Neural progenitor cell (in vitro differentiated cells): ENCODE measurements around the gene PLPPR2. TPM values are rescaled to one million over a fixed set of nuclear protein-coding genes. Genes with fewer than 3 reads are reported as not detected.
A peak's percentile ranks its signal among the peaks of the same experiment; 100 is the strongest.
"Not testable (repeated sequence)": the region's sequence is repeated elsewhere in the genome, so short reads cannot be mapped to it uniquely, and the experiment has no call there.

Experiments
- DNase-seq: peaks from one replicate; pipeline ENCODE4 v3.0.0-alpha.2; 2016; ENCODE audit warnings: low spot score
- H2AFZ ChIP-seq: fragments of 200-600 bp; sonication (generic); replicated peaks from 2 replicates; pipeline ENCODE4 v1.6.1; 2016; ENCODE audit warnings: antibody characterized with exemption
- H3F3A ChIP-seq: fragments of 200-600 bp; sonication (generic); 2 replicates; pipeline ENCODE4 v1.6.1; 2016; ENCODE audit warnings: antibody characterized with exemption, low read depth
- H3K27ac ChIP-seq: fragments of 200-600 bp; sonication (generic); 2 replicates; pipeline ENCODE4 v1.5.1; 2016; ENCODE audit warnings: mild to moderate bottlenecking
- H3K27me3 ChIP-seq: fragments of 200-600 bp; sonication (generic); 2 replicates; pipeline ENCODE4 v1.6.1; 2016; ENCODE audit warnings: mild to moderate bottlenecking, moderate library complexity
- H3K36me3 ChIP-seq: fragments of 200-600 bp; sonication (generic); 2 replicates; pipeline ENCODE4 v1.5.1; 2016
- H3K4me1 ChIP-seq: fragments of 200-600 bp; sonication (generic); 2 replicates; pipeline ENCODE4 v1.6.1; 2016; ENCODE audit warnings: mixed run types
- H3K4me2 ChIP-seq: fragments of 200-600 bp; sonication (generic); 2 replicates; pipeline ENCODE4 v1.6.1; 2016
- H3K4me3 ChIP-seq: fragments of 200-600 bp; sonication (generic); 2 replicates; pipeline ENCODE4 v1.5.1; 2016
- H3K79me2 ChIP-seq: fragments of 200-600 bp; sonication (generic); 2 replicates; pipeline ENCODE4 v1.6.1; 2016; ENCODE audit warnings: low read depth
- H3K9ac ChIP-seq: fragments of 200-600 bp; sonication (generic); 2 replicates; pipeline ENCODE4 v1.6.1; 2016
- H3K9me3 ChIP-seq: fragments of 200-600 bp; sonication (generic); 2 replicates; pipeline ENCODE4 v1.5.1; 2016; ENCODE audit warnings: low read depth
- H4K20me1 ChIP-seq: fragments of 200-600 bp; sonication (generic); 2 replicates; pipeline ENCODE4 v1.6.1; 2016; ENCODE audit warnings: low read depth
- H3K27ac Mint-ChIP-seq: 3 replicates; pipeline ENCODE4 v1.8.0; 2021; ENCODE audit warnings: mixed read lengths
- H3K27me3 Mint-ChIP-seq: 2 replicates; pipeline ENCODE4 v1.8.0; 2022; ENCODE audit warnings: low read depth, mild to moderate bottlenecking, inconsistent platforms, moderate library complexity, mixed read lengths; ENCODE audit not compliant: insufficient read depth
- H3K36me3 Mint-ChIP-seq: 3 replicates; pipeline ENCODE4 v1.8.0; 2021; ENCODE audit warnings: mixed read lengths
- H3K4me1 Mint-ChIP-seq: 3 replicates; pipeline ENCODE4 v1.8.0; 2021; ENCODE audit warnings: mixed read lengths
- H3K4me3 Mint-ChIP-seq: 3 replicates; pipeline ENCODE4 v1.8.0; 2021; ENCODE audit warnings: mild to moderate bottlenecking, moderate library complexity, mixed read lengths
- H3K9me3 Mint-ChIP-seq: 3 replicates; pipeline ENCODE4 v1.8.0; 2020; ENCODE audit warnings: mixed read lengths
- EZH2 ChIP-seq: fragments of 200-600 bp; sonication (generic); IDR thresholded peaks from 2 replicates; pipeline ENCODE4 v1.6.1; 2017; ENCODE audit warnings: antibody characterized with exemption, mild to moderate bottlenecking, moderate library complexity
- EZH2phosphoT487 ChIP-seq: fragments of 200-600 bp; sonication (generic); IDR thresholded peaks from 2 replicates; pipeline ENCODE4 v1.6.1; 2017; ENCODE audit warnings: antibody characterized with exemption
- total RNA-seq: library from RNA; depleted of rRNA; stranded (reverse); fragments of >200 nt; gene quantifications from 2 replicates; pipeline ENCODE4 v1.2.3, GENCODE V29; 2015; ENCODE audit warnings: low replicate concordance
- TF ChIP-seq, protein P1 (sequence below): fragments of 200-600 bp; sonication (generic); IDR thresholded peaks from 2 replicates; pipeline ENCODE4 v1.5.1; 2017; ENCODE audit warnings: antibody characterized with exemption, mild to moderate bottlenecking

PLPPR2 gene
- total RNA-seq, 1 donor from 2014 or later: 0.80 TPM

DNA sequence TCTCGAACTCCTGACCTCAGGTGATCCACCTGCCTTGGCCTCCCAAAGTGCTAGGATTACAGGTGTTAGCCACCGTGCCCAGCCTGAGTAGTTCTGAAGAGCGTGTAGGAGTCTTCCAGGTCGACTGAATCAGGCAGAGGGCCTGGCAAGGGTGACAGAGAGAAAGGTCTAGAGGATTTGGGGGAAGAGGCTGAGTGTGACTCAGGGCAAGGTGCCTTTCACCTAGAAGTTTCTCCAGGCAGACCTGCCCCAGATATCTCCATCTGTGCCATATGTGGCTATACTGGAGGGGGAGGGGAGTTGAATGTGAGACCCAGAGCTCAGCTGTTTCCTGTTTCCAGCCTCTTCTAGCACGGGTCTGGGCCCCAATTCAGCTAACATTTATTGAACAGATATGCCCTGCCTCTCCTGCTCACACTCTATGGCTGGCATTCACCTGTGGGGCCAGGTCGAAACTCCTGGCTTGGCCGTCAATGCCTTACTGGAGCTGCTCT is 7.6 kb upstream of the PLPPR2 start:
- Histone ChIP-seq H3K79me2 (no peaks in the 10 kb centered on the region), H3K4me1 (no peaks in the 10 kb centered on the region), H3K4me2 (no peak overlapping the region), H3K27me3 (no peaks in the 10 kb centered on the region), H3F3A (peaks cover 5% of the 10 kb centered on the region), H3K36me3 (no peaks in the 10 kb centered on the region), H2AFZ (no peak overlapping the region), H4K20me1 (no peaks in the 10 kb centered on the region), H3K27ac (no peak overlapping the region), H3K4me3 (no peak overlapping the region), H3K9me3 (no peaks in the 10 kb centered on the region), H3K9ac (no peak overlapping the region)
- Mint-ChIP-seq H3K4me1 (peaks cover 26% of the 10 kb centered on the region), H3K27me3 (peaks cover 8% of the 10 kb centered on the region), H3K36me3 (no peaks in the 10 kb centered on the region), H3K4me3 (peak overlapping the region; percentile 90), H3K9me3 (peaks cover 7% of the 10 kb centered on the region), H3K27ac (no peak overlapping the region)
- TF ChIP-seq EZH2phosphoT487 (no peak), EZH2 (no peak)
- TF ChIP-seq, protein P1, sequence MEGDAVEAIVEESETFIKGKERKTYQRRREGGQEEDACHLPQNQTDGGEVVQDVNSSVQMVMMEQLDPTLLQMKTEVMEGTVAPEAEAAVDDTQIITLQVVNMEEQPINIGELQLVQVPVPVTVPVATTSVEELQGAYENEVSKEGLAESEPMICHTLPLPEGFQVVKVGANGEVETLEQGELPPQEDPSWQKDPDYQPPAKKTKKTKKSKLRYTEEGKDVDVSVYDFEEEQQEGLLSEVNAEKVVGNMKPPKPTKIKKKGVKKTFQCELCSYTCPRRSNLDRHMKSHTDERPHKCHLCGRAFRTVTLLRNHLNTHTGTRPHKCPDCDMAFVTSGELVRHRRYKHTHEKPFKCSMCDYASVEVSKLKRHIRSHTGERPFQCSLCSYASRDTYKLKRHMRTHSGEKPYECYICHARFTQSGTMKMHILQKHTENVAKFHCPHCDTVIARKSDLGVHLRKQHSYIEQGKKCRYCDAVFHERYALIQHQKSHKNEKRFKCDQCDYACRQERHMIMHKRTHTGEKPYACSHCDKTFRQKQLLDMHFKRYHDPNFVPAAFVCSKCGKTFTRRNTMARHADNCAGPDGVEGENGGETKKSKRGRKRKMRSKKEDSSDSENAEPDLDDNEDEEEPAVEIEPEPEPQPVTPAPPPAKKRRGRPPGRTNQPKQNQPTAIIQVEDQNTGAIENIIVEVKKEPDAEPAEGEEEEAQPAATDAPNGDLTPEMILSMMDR: no peak
- DNase-seq: no peak

DNA sequence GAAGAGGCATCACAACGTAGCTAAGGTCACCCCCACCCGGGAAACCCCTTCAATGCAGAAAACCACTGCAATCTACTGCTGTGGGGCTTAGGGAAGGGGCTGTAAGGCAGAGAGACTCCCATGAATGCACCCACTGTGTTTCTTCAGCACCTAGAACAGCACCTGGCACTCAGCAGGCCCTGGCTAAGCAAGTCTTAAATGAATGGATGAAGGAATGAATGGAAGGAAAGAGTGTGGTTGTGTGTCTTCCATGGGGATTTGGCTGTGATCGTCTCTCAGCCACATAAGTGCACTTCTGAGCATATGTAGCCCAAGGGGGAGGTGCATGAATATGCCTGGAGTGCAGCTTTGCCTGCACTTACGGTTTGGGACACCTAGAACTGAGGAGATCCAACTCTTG is 6.1 kb upstream of the PLPPR2 start:
- no peak overlapping the region for H2AFZ ChIP-seq
- peaks cover 11% of the 10 kb centered on the region for H3K27me3 Mint-ChIP-seq
- no peak overlapping the region for H3K27ac Mint-ChIP-seq
- no peak overlapping the region for H3K9ac ChIP-seq
- no peaks in the 10 kb centered on the region for H3K9me3 ChIP-seq
- no peak for DNase-seq
- no peaks in the 10 kb centered on the region for H3K27me3 ChIP-seq
- no peaks in the 10 kb centered on the region for H3K36me3 Mint-ChIP-seq
- H3K4me3 Mint-ChIP-seq: no peak overlapping the region
- H3K4me3 ChIP-seq: no peak overlapping the region
- H3K27ac ChIP-seq: no peak overlapping the region
- H3K4me1 ChIP-seq: no peaks in the 10 kb centered on the region
- H3K9me3 Mint-ChIP-seq: peaks cover 7% of the 10 kb centered on the region
- H3F3A ChIP-seq: peaks cover 8% of the 10 kb centered on the region
- H3K4me1 Mint-ChIP-seq: peaks cover 28% of the 10 kb centered on the region
- H4K20me1 ChIP-seq: no peaks in the 10 kb centered on the region
- H3K4me2 ChIP-seq: no peak overlapping the region
- H3K79me2 ChIP-seq: no peaks in the 10 kb centered on the region
- TF ChIP-seq EZH2 (no peak), EZH2phosphoT487 (no peak)
- TF ChIP-seq, protein P1: no peak
- H3K36me3 ChIP-seq: no peaks in the 10 kb centered on the region

DNA sequence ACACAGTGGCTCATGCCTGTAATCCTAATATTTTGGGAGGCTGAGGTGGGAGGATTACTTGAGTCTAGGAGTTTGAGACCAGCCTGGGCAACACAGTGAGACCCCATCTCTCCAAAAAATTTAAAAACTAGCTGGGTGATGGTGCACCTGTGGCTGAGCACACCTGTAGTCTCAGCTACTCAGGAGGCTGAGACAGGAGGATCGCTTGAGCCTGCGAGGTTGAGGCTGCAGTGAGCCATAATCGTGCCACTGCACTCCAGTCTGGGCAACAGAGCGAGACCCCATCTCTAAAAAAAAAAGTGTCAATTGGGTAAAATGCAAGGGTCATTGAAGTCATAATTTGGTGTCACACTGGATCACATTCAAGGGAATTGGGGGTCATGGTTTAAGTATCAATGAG is 1.1 kb upstream of the PLPPR2 start:
- H3K4me2 ChIP-seq: not testable (repeated sequence)
- peak overlapping the region; percentile 66 for H3K27ac Mint-ChIP-seq

DNA sequence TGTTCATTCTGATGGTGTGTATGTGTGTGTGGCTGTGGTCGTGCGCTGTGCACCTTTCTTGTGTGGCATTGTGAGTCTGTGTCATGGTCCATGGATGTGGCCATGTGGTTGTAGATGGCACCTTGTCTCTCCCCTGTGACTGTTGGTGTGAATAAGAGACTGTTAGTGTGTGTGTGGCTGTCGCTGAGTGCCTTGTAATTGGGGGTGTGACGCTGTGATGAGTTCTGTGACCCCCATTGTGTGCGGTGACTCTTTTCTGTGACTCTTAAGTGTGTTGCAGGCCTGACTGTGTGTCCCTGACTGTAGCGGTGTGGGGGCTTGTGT is 804 bp downstream of the PLPPR2 start:
- Mint-ChIP-seq H3K27ac (peak overlapping the region; percentile 55), H3K27me3 (peaks cover 26% of the 10 kb centered on the region), H3K4me3 (peak overlapping the region; percentile 79), H3K4me1 (peaks cover 19% of the 10 kb centered on the region), H3K36me3 (no peaks in the 10 kb centered on the region), H3K9me3 (no peaks in the 10 kb centered on the region)
- no peaks in the 10 kb centered on the region for H3K79me2 ChIP-seq
- no peaks in the 10 kb centered on the region for H3K36me3 ChIP-seq
- H3K27me3 ChIP-seq: peaks cover 56% of the 10 kb centered on the region
- H3K4me1 ChIP-seq: peaks cover 3% of the 10 kb centered on the region
- H3K4me2 ChIP-seq: no peak overlapping the region
- no peak for DNase-seq
- TF ChIP-seq EZH2phosphoT487: no peak
- TF ChIP-seq EZH2: no peak
- TF ChIP-seq, protein P1: no peak
- H3F3A ChIP-seq: peaks cover 9% of the 10 kb centered on the region
- peaks cover 9% of the 10 kb centered on the region for H4K20me1 ChIP-seq
- no peak overlapping the region for H3K27ac ChIP-seq
- H3K9ac ChIP-seq: no peak overlapping the region
- H3K4me3 ChIP-seq: no peak overlapping the region
- no peak overlapping the region for H2AFZ ChIP-seq
- no peaks in the 10 kb centered on the region for H3K9me3 ChIP-seq

More for the DNA sequence above, 1.1 kb upstream of the PLPPR2 start:
- not testable (repeated sequence) for H3K36me3 ChIP-seq, H3K9ac ChIP-seq, H4K20me1 ChIP-seq, H3K79me2 ChIP-seq, H3K36me3 Mint-ChIP-seq, H3K9me3 Mint-ChIP-seq, H3F3A ChIP-seq, H2AFZ ChIP-seq, H3K4me3 ChIP-seq, DNase-seq, H3K27ac ChIP-seq, H3K9me3 ChIP-seq, H3K4me1 ChIP-seq
- H3K27me3 Mint-ChIP-seq: peaks cover 22% of the 10 kb centered on the region
- peaks cover 37% of the 10 kb centered on the region for H3K27me3 ChIP-seq
- peak overlapping the region; percentile 77 for H3K4me3 Mint-ChIP-seq
- H3K4me1 Mint-ChIP-seq: peaks cover 19% of the 10 kb centered on the region
